Gastroesophageal sphincter (tissue), 3 donors: ENCODE data around the gene ORC2.

ENCODE experiments used
- POLR2A ChIP-seq, 2 donors: fragments of 450-650 bp; IDR thresholded peaks; one replicate each; pipeline ENCODE4 v1.6.1; 2017; ENCODE audit warnings: antibody characterized with exemption in 2 of 2, mild to moderate bottlenecking in 2 of 2, moderate library complexity in 1 of 2
- POLR2AphosphoS5 ChIP-seq: sonication (generic); formaldehyde crosslinking; IDR thresholded peaks from one replicate; pipeline ENCODE4 v1.6.1; 2017; ENCODE audit warnings: antibody characterized with exemption
- TF ChIP-seq, protein P1 (sequence below), 4 experiments: fragments of 200-600 bp in 2 of 4; fragments of 450-650 bp in 2 of 4; sonication (generic) in 1 of 4; IDR thresholded peaks; one replicate each; pipeline ENCODE4 v1.5.1; 2017 to 2019; ENCODE audit warnings: antibody characterized with exemption in 4 of 4, mild to moderate bottlenecking in 2 of 4, moderate library complexity in 2 of 4

DNA sequence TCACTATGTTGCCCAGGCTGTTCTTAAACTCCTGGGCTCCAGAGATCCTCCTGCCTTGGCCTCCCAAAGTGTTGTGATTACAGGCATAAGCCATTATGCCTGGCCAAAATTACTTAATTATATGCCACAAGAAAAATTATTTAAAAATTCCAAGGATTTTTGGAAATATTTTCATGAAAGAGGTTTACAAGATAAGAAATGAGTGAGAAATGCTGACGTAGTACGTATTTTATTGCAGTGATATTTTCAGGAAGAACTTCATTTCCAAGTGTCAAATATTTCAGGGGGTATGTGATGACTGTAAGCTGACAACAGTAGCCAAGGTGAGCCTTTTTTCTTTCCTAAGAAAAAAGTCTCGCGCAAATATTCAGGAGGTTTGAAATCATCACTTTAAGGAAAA lies 53.5 kb downstream of the ORC2 start:
- TF ChIP-seq, protein P1, sequence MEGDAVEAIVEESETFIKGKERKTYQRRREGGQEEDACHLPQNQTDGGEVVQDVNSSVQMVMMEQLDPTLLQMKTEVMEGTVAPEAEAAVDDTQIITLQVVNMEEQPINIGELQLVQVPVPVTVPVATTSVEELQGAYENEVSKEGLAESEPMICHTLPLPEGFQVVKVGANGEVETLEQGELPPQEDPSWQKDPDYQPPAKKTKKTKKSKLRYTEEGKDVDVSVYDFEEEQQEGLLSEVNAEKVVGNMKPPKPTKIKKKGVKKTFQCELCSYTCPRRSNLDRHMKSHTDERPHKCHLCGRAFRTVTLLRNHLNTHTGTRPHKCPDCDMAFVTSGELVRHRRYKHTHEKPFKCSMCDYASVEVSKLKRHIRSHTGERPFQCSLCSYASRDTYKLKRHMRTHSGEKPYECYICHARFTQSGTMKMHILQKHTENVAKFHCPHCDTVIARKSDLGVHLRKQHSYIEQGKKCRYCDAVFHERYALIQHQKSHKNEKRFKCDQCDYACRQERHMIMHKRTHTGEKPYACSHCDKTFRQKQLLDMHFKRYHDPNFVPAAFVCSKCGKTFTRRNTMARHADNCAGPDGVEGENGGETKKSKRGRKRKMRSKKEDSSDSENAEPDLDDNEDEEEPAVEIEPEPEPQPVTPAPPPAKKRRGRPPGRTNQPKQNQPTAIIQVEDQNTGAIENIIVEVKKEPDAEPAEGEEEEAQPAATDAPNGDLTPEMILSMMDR (IDR thresholded peaks at IDR 0.05): no peak
- TF ChIP-seq POLR2AphosphoS5: no peak
- TF ChIP-seq POLR2A (IDR thresholded peaks at IDR 0.05): no peak
